IPS-NIHi7 (cell line): ENCODE data around the gene KLK12.
"Not testable (repeated sequence)": the region's sequence is repeated elsewhere in the genome, so short reads cannot be mapped to it uniquely, and the experiment has no call there.

Source experiments
- DNase-seq: peaks from one replicate; pipeline ENCODE4 v3.0.0; 2012; ENCODE audit warnings: mixed read lengths; ENCODE audit errors: extremely low spot score

Gene KLK12

GRCh38 chr19:51015691-51016267 is 19.0 kb downstream of the KLK12 start:
- DNase-seq: no peak

DNA sequence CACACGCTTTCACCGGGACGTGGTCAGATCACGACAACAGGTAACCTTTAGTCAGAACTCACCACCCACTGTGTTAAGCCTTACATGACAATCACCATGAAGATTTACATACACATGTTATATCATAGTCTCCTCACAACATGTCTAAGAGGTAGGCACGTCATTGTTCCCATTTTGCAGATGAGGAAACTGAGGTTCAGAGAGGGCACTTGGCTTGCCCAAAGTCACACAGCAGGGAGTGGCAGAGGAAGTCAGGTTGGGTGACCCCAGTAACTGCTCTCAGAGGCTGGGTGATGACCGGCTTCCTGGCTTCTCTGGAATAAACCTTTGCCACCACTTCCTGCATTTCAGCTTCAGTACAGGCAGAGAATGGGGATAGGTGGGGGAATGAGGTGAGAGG is 20.6 kb downstream of the KLK12 start:
- no peak for DNase-seq

- no peak for DNase-seq
Measured at GRCh38 chr19:51012661-51013190, 22.1 kb downstream of the KLK12 start.

GRCh38 chr19:51010066-51010795 is 24.6 kb downstream of the KLK12 start:
- DNase-seq: no peak

GRCh38 chr19:51009061-51009891 is 25.5 kb downstream of the KLK12 start:
- no peak for DNase-seq

- no peak for DNase-seq
Measured at GRCh38 chr19:51007488-51007887, 27.3 kb downstream of the KLK12 start.

DNA sequence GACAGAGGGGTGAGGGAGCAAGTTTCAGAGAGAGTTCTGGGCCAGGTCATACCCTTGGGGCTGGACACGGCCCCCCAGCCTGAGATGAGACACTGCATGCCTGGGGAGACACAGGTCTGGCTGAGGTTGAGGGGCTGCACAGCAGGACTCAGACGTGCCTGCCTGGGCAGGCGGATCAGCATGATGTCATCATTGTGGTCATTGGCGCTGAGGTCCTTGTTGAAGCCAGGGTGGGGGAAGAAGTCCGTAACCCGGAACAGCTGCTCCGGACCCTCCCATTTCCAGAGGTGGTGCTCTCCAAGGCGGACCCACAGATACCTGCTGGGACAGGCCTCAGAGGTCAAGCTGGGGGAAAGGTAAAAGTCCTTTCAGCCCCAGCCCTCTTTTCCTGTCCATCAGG is 28.4 kb downstream of the KLK12 start:
- no peak for DNase-seq

- DNase-seq: no peak
Measured at GRCh38 chr19:51005248-51005647, 29.6 kb downstream of the KLK12 start.

DNA sequence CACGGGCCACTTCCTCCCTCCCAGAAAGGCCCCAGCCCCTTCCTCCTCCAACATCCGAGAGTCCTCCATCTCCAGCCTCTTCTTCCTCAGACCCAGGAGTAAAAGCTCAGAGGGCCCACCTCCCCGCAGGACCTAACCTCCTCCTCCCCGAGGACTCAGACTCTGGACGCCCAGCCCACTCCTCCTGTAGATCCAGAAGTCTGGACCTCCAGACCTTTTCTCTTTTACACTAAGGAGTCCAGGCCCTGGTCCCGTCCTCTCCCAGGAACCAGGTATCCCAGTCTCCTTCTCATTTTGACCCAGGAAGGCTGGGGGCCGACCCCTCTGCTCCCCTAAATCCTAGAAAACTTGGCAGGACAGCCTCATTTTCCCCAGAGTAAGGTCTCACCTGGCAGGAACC is 31.5 kb downstream of the KLK12 start:
- no peak for DNase-seq

DNA sequence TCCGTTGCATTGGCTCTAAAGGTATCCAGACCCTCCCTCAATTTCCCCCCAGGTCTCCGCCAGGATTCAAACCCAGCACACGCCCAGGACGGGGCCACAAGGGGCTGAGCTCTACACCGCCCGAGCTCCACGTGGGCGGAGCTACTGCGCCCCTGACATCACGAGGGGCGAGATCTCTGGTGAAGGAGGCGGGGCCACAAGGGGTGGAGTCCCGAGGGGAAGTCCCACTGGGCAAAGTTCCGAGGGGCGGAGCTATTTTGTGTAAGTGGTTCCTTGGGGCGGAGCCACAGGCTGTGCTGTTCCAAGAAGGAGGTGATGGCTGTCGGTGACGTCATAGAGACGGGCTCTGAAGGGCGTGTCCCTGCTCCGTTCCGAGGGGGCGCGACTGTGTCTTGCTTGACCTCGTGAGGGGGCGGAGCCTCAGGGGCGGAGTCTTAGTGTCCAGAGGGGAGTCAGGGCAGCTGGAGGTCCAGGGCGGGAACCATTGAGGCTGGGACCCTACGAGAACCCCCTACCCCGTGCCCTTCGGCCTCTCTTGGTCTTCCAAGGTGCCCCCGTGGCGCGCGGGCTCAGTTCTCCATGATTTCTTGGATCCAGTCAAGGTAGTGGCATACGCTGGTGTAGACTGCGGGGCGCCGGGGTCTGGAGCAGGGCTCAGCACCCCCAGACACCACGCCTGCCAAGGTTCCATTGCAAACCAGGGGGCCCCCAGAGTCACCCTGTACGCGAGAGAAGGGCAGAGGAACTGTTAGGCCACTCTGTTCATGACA is 32.1 kb downstream of the KLK12 start:
- DNase-seq: peak; percentile 96

GRCh38 chr19:51002089-51002532 is 32.7 kb downstream of the KLK12 start:
- DNase-seq: peak; percentile 65

- peak; percentile 52 for DNase-seq
Measured at GRCh38 chr19:51001515-51001914, 33.3 kb downstream of the KLK12 start, which contains the start of gene KLK8. TSS of gene KLK8 (minus strand) at chr19:51001604. CDS start at chr19:51001167, 437 bp downstream.

- peak; percentile 77 for DNase-seq
Measured at GRCh38 chr19:51000981-51001380, 33.8 kb downstream of the KLK12 start.

DNA sequence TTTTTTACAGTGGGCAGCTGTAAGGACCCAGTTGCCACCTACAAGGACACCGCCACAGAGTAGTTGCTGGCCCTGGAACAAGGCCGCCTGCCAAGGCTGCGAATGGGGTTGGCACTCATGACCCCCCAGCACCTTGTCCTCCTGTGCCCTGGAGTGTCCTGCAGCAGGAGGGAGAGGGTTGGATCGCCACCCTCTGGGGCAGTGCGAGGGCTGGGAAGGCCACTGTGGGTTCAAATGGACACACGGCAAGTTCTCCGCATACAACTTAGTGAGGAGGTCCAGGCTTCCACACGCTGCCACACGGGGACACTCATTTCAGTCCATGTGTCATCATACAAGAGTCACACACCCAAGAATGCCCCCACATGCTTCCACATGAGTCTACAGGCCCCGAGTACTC is 34.4 kb downstream of the KLK12 start:
- no peak for DNase-seq

- no peak for DNase-seq
Measured at GRCh38 chr19:50998686-50999085, 36.1 kb downstream of the KLK12 start.

DNA sequence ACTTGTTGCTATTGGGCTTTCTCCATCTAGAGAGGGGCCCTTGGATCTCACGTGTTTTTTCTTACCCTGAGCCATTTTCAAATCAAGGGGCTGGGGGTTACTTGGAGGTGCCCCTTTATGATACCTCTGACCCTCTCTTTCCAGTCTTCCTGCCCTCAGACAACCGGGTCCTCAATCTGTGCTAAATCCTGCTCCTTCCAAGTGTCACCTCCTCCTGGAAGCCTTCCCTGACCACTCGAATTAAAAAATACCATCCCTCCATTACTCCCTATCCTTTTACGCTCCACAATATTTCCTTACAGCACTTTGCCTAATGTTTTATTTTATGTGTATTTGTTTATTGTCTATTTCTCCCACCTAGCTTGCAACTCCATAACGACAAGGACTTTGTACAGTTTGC is 36.7 kb downstream of the KLK12 start:
- DNase-seq: no peak

GRCh38 chr19:50994129-50994528 is 40.7 kb downstream of the KLK12 start:
- peak; percentile 38 for DNase-seq

DNA sequence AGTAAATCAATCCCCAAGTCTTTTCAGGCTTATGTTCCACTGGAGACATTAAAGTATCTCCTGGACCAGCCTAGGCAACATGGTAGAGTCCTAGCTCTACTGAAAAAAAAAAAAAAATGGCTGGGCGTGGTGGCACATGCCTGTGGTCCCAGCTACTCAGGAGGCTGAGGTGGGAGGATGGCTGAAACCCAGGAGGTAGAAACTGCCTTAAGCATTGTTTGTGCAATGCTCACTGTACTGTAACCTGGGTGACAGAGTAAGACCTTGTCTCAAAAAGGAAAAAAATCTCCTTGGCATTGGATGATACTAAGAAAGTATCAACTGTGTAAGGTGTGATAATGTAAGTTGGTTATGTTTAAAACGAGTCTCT is 42.2 kb downstream of the KLK12 start:
- DNase-seq: no peak

DNA sequence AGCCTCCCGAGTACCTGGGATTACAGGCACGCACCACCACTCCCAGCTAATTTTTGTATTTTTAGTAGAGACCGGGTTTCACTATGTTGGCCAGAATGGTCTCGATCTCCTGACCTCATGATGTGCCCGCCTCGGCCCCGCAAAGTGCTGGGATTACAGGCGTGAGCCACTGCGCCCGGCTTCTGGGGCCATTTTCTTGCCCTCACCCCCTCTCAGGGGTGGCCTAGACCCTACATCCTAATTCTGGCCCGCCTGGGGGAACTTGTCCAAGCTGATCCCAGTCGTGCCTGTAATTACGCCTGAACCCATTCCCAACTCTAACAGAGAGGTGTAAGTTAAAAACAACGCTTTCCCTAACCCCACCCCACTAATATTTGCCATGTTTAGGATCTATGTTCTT is 50.4 kb downstream of the KLK12 start:
- DNase-seq: not testable (repeated sequence)

GRCh38 chr19:50983625-50984292 is 51.0 kb downstream of the KLK12 start, which contains the start of gene KLK7:
TSS of gene KLK7 (minus strand) at chr19:50983917. CDS start at chr19:50982399, 1,518 bp downstream.
- peak; percentile 46 for DNase-seq

- DNase-seq: no peak
Measured at GRCh38 chr19:50982186-50982585, 52.6 kb downstream of the KLK12 start.
